ENCODE data around the gene SAP25.

The SAP25 gene

GRCh38 chr7:100591596-100591995, 17.9 kb upstream of the SAP25 start:
- no peak for DNase-seq

- DNase-seq = no peak
Measured at GRCh38 chr7:100590077-100590737, 16.5 kb upstream of the SAP25 start.

- no peak for DNase-seq
Measured at GRCh38 chr7:100589341-100589947, 15.7 kb upstream of the SAP25 start.

- peak; percentile 29 for DNase-seq
Measured at GRCh38 chr7:100588438-100588837, 14.7 kb upstream of the SAP25 start.

- peak; percentile 99 for DNase-seq
Measured at GRCh38 chr7:100586266-100587025, 12.7 kb upstream of the SAP25 start, which contains the start of gene FBXO24. Gene FBXO24 (plus strand): TSS chr7:100586328. CDS start chr7:100586626, 298 bp downstream.

- DNase-seq = no peak
Measured at GRCh38 chr7:100585511-100586265, 12.0 kb upstream of the SAP25 start, which contains the start of gene LRCH4. Gene LRCH4 (minus strand): TSS chr7:100586129. CDS start chr7:100586100, 29 bp downstream.

GRCh38 chr7:100584683-100585510, 11.2 kb upstream of the SAP25 start:
- no peak for DNase-seq

GRCh38 chr7:100584054-100584682, 10.5 kb upstream of the SAP25 start:
- peak; percentile 69 for DNase-seq

- peak; percentile 86 for DNase-seq
Measured at GRCh38 chr7:100583132-100584053, 9.7 kb upstream of the SAP25 start.

GRCh38 chr7:100582650-100583049, 8.9 kb upstream of the SAP25 start:
- no peak for DNase-seq

GRCh38 chr7:100582041-100582579, 8.4 kb upstream of the SAP25 start:
- no peak for DNase-seq

- no peak for DNase-seq
Measured at GRCh38 chr7:100580466-100581283, 7.0 kb upstream of the SAP25 start.

GRCh38 chr7:100578246-100579183, 4.8 kb upstream of the SAP25 start:
- DNase-seq = no peak

GRCh38 chr7:100577507-100577906, 3.8 kb upstream of the SAP25 start:
- no peak for DNase-seq

GRCh38 chr7:100577103-100577502, 3.4 kb upstream of the SAP25 start:
- DNase-seq = no peak

- DNase-seq = no peak
Measured at GRCh38 chr7:100576384-100576993, 2.8 kb upstream of the SAP25 start.

GRCh38 chr7:100575746-100576383, 2.2 kb upstream of the SAP25 start:
- no peak for DNase-seq

Data from GF-D8 (cell line).